Measurements from ENCODE around the gene RGS19.

Gene RGS19

GRCh38 chr20:64064145-64064698, 15.1 kb downstream of the RGS19 start:
- no peak for DNase-seq (ENCODE audit: low read depth in 2 of 3, low spot score in 1 of 3)

- DNase-seq (ENCODE audit: low read depth in 2 of 3, low spot score in 1 of 3) = no peak
Observed at GRCh38 chr20:64063389-64064144, 15.8 kb downstream of the RGS19 start.

GRCh38 chr20:64062596-64063388, 16.5 kb downstream of the RGS19 start, which contains the start of gene TCEA2:
TSS of gene TCEA2 (plus strand) at chr20:64063198. CDS start at chr20:64063313, 115 bp downstream.
- peak; percentile 89 to 94 (median 94) for DNase-seq (ENCODE audit: low read depth in 2 of 3, low spot score in 1 of 3)

- no peak for DNase-seq (ENCODE audit: low read depth in 2 of 3, low spot score in 1 of 3)
Observed at GRCh38 chr20:64062276-64062595, 17.1 kb downstream of the RGS19 start.

GRCh38 chr20:64058536-64058935, 20.8 kb downstream of the RGS19 start:
- no peak for DNase-seq (ENCODE audit: low read depth in 2 of 3, low spot score in 1 of 3)

- peak; percentile 68 to 88 (median 77) for DNase-seq (ENCODE audit: low read depth in 2 of 3, low spot score in 1 of 3)
Observed at GRCh38 chr20:64057628-64058498, 21.5 kb downstream of the RGS19 start.

GRCh38 chr20:64056889-64057627, 22.3 kb downstream of the RGS19 start:
- no peak for DNase-seq (ENCODE audit: low read depth in 2 of 3, low spot score in 1 of 3)

GRCh38 chr20:64056639-64056888, 22.8 kb downstream of the RGS19 start:
- DNase-seq (ENCODE audit: low read depth in 2 of 3, low spot score in 1 of 3) = no peak

- no peak for DNase-seq (ENCODE audit: low read depth in 2 of 3, low spot score in 1 of 3)
Observed at GRCh38 chr20:64055893-64056638, 23.3 kb downstream of the RGS19 start.

- no peak for DNase-seq (ENCODE audit: low read depth in 2 of 3, low spot score in 1 of 3)
Observed at GRCh38 chr20:64055396-64055892, 23.9 kb downstream of the RGS19 start.

- DNase-seq (ENCODE audit: low read depth in 2 of 3, low spot score in 1 of 3) = no peak
Observed at GRCh38 chr20:64053841-64054661, 25.3 kb downstream of the RGS19 start.

- DNase-seq (ENCODE audit: low read depth in 2 of 3, low spot score in 1 of 3) = no peak
Observed at GRCh38 chr20:64052987-64053840, 26.1 kb downstream of the RGS19 start.

GRCh38 chr20:64052326-64052722, 27.0 kb downstream of the RGS19 start:
- no peak for DNase-seq (ENCODE audit: low read depth in 2 of 3, low spot score in 1 of 3)

- DNase-seq (ENCODE audit: low read depth in 2 of 3, low spot score in 1 of 3) = no peak
Observed at GRCh38 chr20:64051561-64052325, 27.6 kb downstream of the RGS19 start.

- no peak for DNase-seq (ENCODE audit: low read depth in 2 of 3, low spot score in 1 of 3)
Observed at GRCh38 chr20:64051033-64051452, 28.3 kb downstream of the RGS19 start.

- DNase-seq (ENCODE audit: low read depth in 2 of 3, low spot score in 1 of 3) = no peak
Observed at GRCh38 chr20:64050261-64051032, 28.9 kb downstream of the RGS19 start.

GRCh38 chr20:64049878-64050260, 29.4 kb downstream of the RGS19 start:
- no peak for DNase-seq (ENCODE audit: low read depth in 2 of 3, low spot score in 1 of 3)

Data from stimulated activated CD4-positive, alpha-beta T cell treated with anti-CD3 and anti-CD28 coated beads, Interleukin-12 subunit alpha, Interleukin-12 subunit beta, amount 100 ng/mL, for 48 hours (primary cell).